GM19438 (cell line): ENCODE measurements around the gene GPR61.

Experiments
- ATAC-seq: cut with Tn5 transposase; IDR thresholded peaks from one replicate; pipeline ENCODE4 v1.9.1; 2021; ENCODE audit warnings: low read depth; ENCODE audit not compliant: unreplicated experiment

GPR61 gene

GRCh38 chr1:109564194-109564878, 24.7 kb downstream of the GPR61 start:
- no peak for ATAC-seq

GRCh38 chr1:109565241-109565640, 25.6 kb downstream of the GPR61 start:
- ATAC-seq = no peak

GRCh38 chr1:109566982-109567381, 27.3 kb downstream of the GPR61 start:
- no peak for ATAC-seq

- no peak for ATAC-seq
Observed at GRCh38 chr1:109567877-109568672, 28.4 kb downstream of the GPR61 start.

- ATAC-seq = no peak
Observed at GRCh38 chr1:109569323-109569722, 29.7 kb downstream of the GPR61 start.

- ATAC-seq = no peak
Observed at GRCh38 chr1:109570414-109570813, 30.7 kb downstream of the GPR61 start.

- ATAC-seq = no peak
Observed at GRCh38 chr1:109573785-109574184, 34.1 kb downstream of the GPR61 start.

GRCh38 chr1:109578947-109579443, 39.3 kb downstream of the GPR61 start:
- ATAC-seq = no peak

- ATAC-seq = no peak
Observed at GRCh38 chr1:109579491-109579890, 39.8 kb downstream of the GPR61 start.

GRCh38 chr1:109582021-109582420, 42.3 kb downstream of the GPR61 start:
- no peak for ATAC-seq

GRCh38 chr1:109584766-109585165, 45.1 kb downstream of the GPR61 start:
- ATAC-seq = no peak

- no peak for ATAC-seq
Observed at GRCh38 chr1:109586055-109586454, 46.4 kb downstream of the GPR61 start.

GRCh38 chr1:109589177-109589576, 49.5 kb downstream of the GPR61 start:
- no peak for ATAC-seq

- no peak for ATAC-seq
Observed at GRCh38 chr1:109589679-109590078, 50.0 kb downstream of the GPR61 start.

GRCh38 chr1:109592916-109593315, 53.2 kb downstream of the GPR61 start:
- no peak for ATAC-seq

- no peak for ATAC-seq
Observed at GRCh38 chr1:109595531-109595930, 55.9 kb downstream of the GPR61 start.
